ENCODE data around the gene RAB25. TPM values are rescaled to one million over a fixed set of nuclear protein-coding genes. Genes with fewer than 3 reads are reported as not detected.
A peak's percentile ranks its signal among the peaks of the same experiment; 100 is the strongest.

Gene RAB25
- polyA plus RNA-seq, 1 donor, result not detected

GRCh38 chr1:156100205-156100995, 39.4 kb downstream of the RAB25 start:
- no peak for DNase-seq (ENCODE audit: low read depth)

- no peak for DNase-seq (ENCODE audit: low read depth)
These were observed 40.9 kb downstream of the RAB25 start for GRCh38 chr1:156101880-156102279.

- DNase-seq (ENCODE audit: low read depth), result no peak
These were observed 41.9 kb downstream of the RAB25 start for GRCh38 chr1:156102633-156103511.

- no peak for DNase-seq (ENCODE audit: low read depth)
These were observed 42.6 kb downstream of the RAB25 start for GRCh38 chr1:156103521-156103947.

GRCh38 chr1:156104065-156104810, 43.3 kb downstream of the RAB25 start:
- DNase-seq (ENCODE audit: low read depth), result peak; percentile 85

GRCh38 chr1:156104861-156105832, 44.2 kb downstream of the RAB25 start:
- DNase-seq (ENCODE audit: low read depth), result no peak

- DNase-seq (ENCODE audit: low read depth), result no peak
These were observed 45.9 kb downstream of the RAB25 start for GRCh38 chr1:156106624-156107488.

- no peak for DNase-seq (ENCODE audit: low read depth)
These were observed 47.1 kb downstream of the RAB25 start for GRCh38 chr1:156108057-156108456.

GRCh38 chr1:156108664-156109241, 47.8 kb downstream of the RAB25 start:
- DNase-seq (ENCODE audit: low read depth), result no peak

- DNase-seq (ENCODE audit: low read depth), result no peak
These were observed 49.3 kb downstream of the RAB25 start for GRCh38 chr1:156110252-156110651.

- DNase-seq (ENCODE audit: low read depth), result no peak
These were observed 50.5 kb downstream of the RAB25 start for GRCh38 chr1:156111355-156111962.

- no peak for DNase-seq (ENCODE audit: low read depth)
These were observed 51.5 kb downstream of the RAB25 start for GRCh38 chr1:156112276-156113137.

- DNase-seq (ENCODE audit: low read depth), result no peak
These were observed 52.5 kb downstream of the RAB25 start for GRCh38 chr1:156113282-156113950.

GRCh38 chr1:156114101-156114918, 53.4 kb downstream of the RAB25 start, which contains the start of gene LMNA:
LMNA (plus strand) TSS chr1:156114711; CDS start chr1:156114919, 208 bp downstream.
- DNase-seq (ENCODE audit: low read depth), result peak; percentile 79

GRCh38 chr1:156114919-156115513, 54.1 kb downstream of the RAB25 start:
- DNase-seq (ENCODE audit: low read depth), result no peak

Data from forelimb muscle (tissue), 1 donor.